ENCODE measurements around the gene SYT5. TPM values are rescaled to one million over a fixed set of nuclear protein-coding genes. Genes with fewer than 3 reads are reported as not detected.

SYT5 gene
- total RNA-seq, 6 experiments from 2014 or later: 0.06 to 1.7 TPM; not detected in 4

DNA sequence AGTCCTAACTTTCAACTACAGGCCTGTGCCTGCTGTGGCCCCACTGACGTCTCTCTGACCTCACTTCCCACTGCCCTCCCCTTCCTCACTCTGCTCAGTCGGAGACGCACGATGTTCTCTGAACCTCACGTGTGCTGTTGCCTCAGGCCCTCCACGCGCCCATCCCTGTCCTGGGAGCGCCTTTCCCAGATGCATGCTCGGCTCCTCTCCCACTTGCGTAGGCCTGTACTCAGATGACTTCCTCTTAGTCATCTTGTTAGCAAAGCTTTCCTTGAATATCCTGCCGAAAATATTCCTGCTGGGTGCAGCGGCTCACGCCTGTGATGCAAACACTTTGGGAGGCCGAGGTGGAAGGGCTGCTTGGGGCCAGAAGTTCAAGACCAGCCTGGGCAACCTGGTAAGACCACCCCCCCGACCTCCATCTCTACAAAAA lies 9.3 kb upstream of the SYT5 start:
- H3K4me1 ChIP-seq: no peaks in the 10 kb centered on the region
- H3K27ac ChIP-seq: peak overlapping the region in 1 of 3 donors; percentile 13
- intact Hi-C loops (cut with DNase I): no loop called here
- H3K9me3 ChIP-seq: no peaks in the 10 kb centered on the region
- ATAC-seq (peak; percentile 31 to 70 (median 58)), DNase-seq (peak in 1 of 3 donors; percentile 50)
- H3K36me3 ChIP-seq: no peaks in the 10 kb centered on the region
- no peaks in the 10 kb centered on the region for H3K27me3 ChIP-seq
- H3K4me3 ChIP-seq: no peak overlapping the region
- WGBS (ENCODE audit: insufficient coverage, low coverage, low lambda C conversion rate, missing lambda C conversion rate): 87% methylated on average over 14 of the region's 15 CpGs
- TF ChIP-seq, protein P1, sequence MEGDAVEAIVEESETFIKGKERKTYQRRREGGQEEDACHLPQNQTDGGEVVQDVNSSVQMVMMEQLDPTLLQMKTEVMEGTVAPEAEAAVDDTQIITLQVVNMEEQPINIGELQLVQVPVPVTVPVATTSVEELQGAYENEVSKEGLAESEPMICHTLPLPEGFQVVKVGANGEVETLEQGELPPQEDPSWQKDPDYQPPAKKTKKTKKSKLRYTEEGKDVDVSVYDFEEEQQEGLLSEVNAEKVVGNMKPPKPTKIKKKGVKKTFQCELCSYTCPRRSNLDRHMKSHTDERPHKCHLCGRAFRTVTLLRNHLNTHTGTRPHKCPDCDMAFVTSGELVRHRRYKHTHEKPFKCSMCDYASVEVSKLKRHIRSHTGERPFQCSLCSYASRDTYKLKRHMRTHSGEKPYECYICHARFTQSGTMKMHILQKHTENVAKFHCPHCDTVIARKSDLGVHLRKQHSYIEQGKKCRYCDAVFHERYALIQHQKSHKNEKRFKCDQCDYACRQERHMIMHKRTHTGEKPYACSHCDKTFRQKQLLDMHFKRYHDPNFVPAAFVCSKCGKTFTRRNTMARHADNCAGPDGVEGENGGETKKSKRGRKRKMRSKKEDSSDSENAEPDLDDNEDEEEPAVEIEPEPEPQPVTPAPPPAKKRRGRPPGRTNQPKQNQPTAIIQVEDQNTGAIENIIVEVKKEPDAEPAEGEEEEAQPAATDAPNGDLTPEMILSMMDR (IDR thresholded peaks at IDR 0.05): no peak
- no peak for TF ChIP-seq POLR2A (IDR thresholded peaks at IDR 0.05)

DNA sequence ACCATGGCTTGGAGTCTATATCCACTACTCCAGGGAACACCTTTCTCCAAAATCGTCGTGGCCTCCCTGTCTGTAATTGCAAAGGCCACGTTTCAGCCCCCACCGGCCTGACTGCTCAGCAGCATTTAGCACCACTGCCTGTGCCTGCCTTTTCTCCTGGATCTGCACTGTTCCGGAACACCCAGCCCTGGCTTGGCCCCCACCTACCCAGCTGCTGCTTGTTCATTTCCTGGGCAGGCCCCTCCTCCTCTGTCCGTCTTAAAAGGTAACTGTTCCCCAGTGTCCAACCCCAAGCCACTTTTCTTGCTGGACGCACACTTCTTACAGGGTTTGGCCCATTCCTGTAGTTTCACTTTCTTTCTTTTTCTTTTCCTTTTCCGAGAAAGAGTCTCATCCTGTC lies 8.5 kb upstream of the SYT5 start:
- Histone ChIP-seq H3K9me3 (no peaks in the 10 kb centered on the region), H3K27ac (no peak overlapping the region), H3K4me3 (no peak overlapping the region), H3K4me1 (no peaks in the 10 kb centered on the region), H3K36me3 (no peaks in the 10 kb centered on the region), H3K27me3 (no peaks in the 10 kb centered on the region)
- TF ChIP-seq, protein P1 (IDR thresholded peaks at IDR 0.05): no peak
- no peak for TF ChIP-seq POLR2A (IDR thresholded peaks at IDR 0.05)
- 47% methylated on average over 6 of the region's 8 CpGs for WGBS (ENCODE audit: insufficient coverage, low coverage, low lambda C conversion rate, missing lambda C conversion rate)
- DNase-seq: no peak
- intact Hi-C loops (cut with DNase I): no loop called here
- peak in 3 of 4 donors; percentile 26 to 44 (median 40) for ATAC-seq

DNA sequence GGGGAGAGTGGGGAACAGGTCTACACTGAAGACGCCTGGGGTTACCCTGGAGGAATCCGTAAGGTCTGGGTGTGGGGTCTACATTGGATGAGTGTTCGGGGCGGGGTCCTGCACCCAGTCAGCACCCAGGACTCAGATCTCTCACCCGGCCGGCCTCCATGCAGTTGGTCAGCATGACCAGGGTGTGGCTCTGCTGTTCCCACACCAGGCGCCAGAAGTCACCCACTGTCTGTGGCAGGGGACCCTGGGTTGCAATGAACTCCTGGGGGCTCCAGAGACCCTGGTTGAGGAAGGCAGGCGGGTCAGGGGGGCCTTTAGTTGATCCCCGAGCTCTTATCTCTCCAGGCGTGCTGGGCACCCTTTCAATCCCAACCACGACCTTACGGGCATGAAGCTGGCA lies 6.0 kb upstream of the SYT5 start:
- no peak for DNase-seq
- intact Hi-C loops (cut with DNase I): no loop called here
- no peak overlapping the region for H3K27ac ChIP-seq
- no peaks in the 10 kb centered on the region for H3K9me3 ChIP-seq
- WGBS (ENCODE audit: insufficient coverage, low coverage, low lambda C conversion rate, missing lambda C conversion rate): no CpG with 5 or more reads among the region's 12 CpGs
- H3K4me3 ChIP-seq: no peak overlapping the region
- no peak for TF ChIP-seq POLR2A (IDR thresholded peaks at IDR 0.05)
- TF ChIP-seq, protein P1 (IDR thresholded peaks at IDR 0.05): no peak
- H3K36me3 ChIP-seq: no peaks in the 10 kb centered on the region
- peak in 1 of 4 donors; percentile 22 for ATAC-seq
- no peaks in the 10 kb centered on the region for H3K27me3 ChIP-seq
- no peaks in the 10 kb centered on the region for H3K4me1 ChIP-seq

DNA sequence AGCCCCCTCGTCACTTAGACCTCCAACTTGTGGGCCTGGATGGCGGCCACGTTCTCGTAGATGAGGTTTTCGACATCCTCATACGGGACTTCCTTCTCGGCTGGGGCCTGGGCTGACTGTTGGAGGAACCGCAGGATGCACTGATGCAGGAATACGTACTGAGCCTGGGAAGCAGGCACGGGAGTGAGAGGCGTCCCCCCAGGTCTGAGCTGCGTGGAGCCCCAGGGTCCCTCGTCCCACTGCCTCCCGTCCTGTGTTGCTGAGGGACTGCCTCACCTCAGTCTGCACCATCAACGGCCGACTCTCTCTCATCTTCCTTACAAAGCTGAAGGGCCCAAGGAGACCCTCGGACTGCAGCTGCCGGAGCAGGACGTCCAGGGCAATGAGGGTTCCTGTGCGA lies 1.7 kb upstream of the SYT5 start:
- H3K9me3 ChIP-seq: no peaks in the 10 kb centered on the region
- H3K4me3 ChIP-seq: no peak overlapping the region
- 83% methylated on average over 8 of the region's 20 CpGs for WGBS (ENCODE audit: insufficient coverage, low coverage, low lambda C conversion rate, missing lambda C conversion rate)
- H3K36me3 ChIP-seq: no peaks in the 10 kb centered on the region
- ATAC-seq: no peak
- peaks cover 0 to 13% (median 0%) of the 10 kb centered on the region in 4 donors for H3K4me1 ChIP-seq
- intact Hi-C loops (cut with DNase I): no loop called here
- no peak overlapping the region for H3K27ac ChIP-seq
- TF ChIP-seq, protein P1 (IDR thresholded peaks at IDR 0.05): no peak
- TF ChIP-seq POLR2A (IDR thresholded peaks at IDR 0.05): no peak
- DNase-seq: no peak
- H3K27me3 ChIP-seq: peaks cover 0 to 6% of the 10 kb centered on the region in 2 donors
